GM21526 (cell line): ENCODE results near the gene IL17RD.

Experiments
- ATAC-seq: cut with Tn5 transposase; IDR thresholded peaks from one replicate; pipeline ENCODE4 v1.9.1; 2021; ENCODE audit warnings: moderate library complexity; ENCODE audit not compliant: unreplicated experiment, low FRiP score

The IL17RD gene

DNA sequence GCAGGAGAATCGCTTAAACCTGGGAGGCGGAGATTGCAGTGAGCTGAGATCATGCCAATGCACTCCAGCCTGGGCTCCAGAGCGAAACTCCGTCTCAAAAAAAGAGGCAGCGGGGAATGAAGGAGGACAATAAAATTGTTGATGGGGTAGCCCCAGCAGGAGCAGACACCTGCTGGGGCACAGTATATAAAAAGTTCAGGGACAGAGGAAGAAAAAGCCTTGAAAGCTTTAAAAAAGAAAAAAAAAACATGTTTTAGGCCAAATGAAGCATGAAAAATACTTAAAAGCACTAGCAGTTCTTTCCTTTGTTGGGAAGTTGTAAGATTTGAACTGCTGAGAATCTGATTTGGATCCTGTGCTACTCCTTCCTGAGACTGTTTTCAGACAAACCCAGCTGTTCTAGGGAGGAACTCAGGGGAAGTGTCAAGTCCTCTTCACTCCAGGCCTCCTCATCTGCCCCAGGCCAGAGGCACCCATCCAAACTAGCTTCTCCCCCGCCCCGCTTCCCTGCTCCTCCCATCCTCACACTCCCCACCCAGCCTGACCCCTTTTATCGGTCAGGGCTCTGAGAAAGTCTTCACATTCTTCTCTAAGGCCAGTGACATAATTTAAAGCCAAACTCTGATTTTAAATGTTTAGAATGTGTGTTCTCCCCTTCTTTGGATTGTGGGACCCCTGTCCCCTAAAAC, 4.9 kb downstream of the IL17RD start:
- no peak for ATAC-seq

DNA sequence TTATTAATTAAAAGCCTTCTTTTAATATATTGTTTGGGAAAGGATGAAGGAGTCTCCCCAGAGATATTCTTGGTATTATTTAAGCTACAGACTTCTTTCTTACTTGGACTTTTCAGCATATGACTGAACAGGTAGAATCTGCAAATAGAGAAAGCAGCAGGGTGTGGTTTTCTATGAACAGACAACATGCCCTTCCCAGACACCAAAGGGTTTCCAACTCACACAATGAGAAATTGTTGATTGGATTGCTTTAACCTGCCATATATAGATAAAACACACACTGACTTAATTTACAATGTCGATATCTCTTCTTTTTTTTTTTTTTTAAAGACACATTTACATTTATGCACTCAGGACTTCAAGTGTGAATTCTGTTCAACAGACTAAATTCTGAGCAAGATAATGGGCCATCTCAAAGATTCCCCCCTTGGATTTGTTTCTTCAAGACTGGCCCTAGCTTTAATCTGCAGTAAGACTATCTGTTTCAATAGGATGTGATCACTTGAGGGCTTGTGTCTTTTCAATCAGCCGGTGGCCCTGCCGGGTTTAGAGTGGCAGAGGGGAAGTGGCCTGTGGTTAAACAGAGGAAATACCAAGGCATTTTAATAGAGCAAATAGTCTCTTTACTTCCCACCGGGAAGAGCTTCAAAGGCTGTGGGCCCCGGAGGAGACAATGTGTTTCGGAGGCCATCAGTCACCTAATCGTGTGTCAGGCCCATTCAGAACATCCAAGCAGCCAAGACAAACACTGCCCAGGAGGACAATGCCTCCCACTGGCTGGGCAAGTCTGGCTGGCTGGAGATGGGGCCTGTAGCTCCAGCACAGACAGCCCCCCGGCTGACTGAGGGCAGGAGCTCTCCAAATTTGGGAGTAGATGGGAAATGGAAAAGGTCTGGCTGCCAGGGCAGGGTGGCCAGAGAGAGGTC, 6.1 kb downstream of the IL17RD start:
- no peak for ATAC-seq

DNA sequence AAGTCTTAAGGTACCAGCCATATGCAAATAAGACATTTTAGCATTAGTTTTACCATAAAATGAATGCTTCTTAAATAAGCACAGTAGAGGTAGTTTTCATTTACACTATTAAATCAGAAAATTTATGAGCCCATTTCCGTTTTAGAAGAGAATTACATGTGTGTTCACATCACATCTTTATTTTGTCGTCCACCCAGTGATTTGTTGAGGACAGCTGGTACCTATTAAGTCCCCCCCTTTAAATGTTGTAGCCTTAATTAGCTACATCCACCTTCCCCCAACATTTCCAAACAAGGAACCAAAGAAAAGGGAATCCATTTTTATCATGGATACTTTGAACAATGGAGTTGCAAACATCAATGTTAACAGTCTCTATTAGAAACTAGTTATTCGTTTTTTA, 6.8 kb downstream of the IL17RD start:
- ATAC-seq: no peak

DNA sequence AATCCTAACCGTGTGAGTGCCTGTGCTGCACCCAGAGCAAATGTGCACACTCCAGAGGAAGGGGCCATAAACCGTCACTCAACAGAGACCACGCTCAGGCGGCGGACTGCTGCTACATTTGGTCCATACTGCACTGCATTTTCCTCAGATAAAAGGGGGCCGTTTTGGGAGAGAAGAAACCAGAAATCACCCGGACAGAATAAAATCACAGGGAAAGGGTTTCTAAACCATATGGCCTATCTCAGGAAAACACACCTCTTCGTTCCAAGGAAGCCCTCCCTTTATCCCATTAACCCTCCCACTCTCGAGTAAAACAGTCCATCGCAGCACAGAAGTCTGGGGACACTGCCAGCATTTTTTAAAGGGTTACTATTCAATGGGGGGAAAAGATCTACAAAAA, 7.6 kb downstream of the IL17RD start:
- no peak for ATAC-seq

DNA sequence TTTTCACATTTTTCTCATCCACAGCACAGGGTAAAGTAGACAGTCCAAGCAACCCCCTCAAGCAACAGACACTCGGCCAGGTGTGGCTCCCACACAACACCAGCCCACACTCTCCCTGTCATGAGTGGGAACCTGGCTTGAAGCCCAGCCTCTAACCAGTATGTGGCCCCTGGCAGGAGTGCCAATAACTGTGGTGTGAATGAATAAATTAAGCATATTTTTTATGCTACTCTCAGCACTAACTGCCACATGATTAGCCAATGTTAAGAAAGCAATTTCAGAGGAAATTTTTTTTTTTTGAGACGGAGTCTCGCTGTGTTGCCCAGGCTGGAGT, 9.9 kb downstream of the IL17RD start:
- no peak for ATAC-seq

DNA sequence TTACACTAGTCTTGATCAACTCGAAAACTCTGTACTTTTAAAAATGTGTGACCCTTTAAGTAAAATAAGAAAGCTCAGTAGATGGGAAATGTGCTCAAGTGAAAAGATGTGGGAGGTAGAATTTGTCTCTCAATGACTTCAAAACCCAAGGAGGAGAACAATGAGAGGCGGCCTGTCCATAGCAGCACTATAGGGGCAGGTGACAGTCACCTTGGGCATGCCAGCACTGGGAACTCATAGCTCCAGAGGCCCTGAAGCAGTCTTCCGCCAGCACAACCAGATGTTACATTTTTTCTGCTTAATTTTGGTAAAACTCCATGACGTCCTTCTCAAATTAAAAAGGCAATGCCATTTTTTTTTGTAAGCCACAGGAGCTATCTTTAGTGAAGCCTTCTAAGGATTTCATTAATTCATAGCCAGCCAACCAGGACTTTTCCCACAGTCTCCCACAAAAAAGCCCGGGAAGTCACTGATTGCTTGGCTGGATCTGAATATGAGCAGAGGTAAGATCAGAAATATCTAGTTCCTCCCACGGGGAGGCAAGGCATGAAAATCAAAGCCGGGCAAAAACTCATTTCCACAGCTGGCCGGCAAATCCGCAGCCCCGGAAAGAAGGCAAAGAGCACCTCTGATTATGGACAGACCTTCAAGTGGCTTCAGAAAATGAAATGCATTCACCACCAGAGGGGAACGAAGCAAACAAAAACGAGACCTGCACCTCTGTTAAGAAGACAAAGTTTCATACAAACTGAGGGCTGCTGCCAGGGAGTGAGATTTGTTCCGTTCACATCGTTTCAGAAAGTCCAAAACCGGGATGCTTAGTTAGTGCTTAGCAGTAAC, 10.5 kb downstream of the IL17RD start:
- ATAC-seq: no peak

DNA sequence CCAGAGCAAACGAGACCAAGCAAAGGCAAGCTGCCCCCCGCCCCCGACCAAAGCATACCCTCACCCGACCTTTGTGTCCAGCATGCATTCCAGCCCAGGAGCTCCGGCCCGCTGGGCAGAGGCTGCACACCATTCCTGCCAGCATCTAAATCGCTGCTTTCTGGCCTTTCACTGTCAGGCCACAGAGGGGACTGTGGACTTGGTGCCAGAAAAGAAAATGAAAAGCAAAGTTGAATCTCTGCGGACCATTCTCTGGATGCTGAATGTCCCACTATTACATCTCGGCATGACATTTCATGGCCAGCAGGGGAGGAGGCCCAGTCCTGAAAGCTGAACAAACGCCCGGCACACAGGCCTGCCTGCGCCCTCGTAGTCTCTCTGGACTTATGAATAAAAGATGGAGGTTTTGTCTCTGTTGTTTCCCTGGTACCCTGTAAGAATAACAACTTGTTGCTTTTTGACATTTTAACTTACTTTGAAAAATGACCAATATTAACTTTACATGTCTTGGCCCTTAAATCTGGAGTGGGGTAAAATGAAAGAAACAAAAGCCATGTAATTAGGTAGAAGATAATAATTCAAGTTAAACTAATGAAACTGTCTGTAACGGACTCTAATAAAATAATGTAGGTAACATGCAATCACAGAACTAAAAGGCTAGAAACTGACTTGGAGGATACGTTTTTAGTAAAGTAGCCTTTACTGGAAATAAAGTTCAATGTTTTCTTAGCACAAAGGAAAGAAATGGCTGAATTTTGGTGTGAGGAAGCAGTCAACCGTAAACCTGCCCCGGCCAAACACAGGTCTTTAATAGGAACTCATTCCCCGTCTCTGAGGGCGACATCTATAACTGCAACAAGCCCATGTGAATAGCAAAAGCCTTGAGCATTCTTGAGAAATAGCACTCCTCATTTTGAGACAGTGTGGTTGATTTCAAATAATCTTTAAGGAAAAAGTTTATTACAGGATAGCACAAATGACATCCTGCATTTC, 12.7 kb downstream of the IL17RD start:
- ATAC-seq: no peak

DNA sequence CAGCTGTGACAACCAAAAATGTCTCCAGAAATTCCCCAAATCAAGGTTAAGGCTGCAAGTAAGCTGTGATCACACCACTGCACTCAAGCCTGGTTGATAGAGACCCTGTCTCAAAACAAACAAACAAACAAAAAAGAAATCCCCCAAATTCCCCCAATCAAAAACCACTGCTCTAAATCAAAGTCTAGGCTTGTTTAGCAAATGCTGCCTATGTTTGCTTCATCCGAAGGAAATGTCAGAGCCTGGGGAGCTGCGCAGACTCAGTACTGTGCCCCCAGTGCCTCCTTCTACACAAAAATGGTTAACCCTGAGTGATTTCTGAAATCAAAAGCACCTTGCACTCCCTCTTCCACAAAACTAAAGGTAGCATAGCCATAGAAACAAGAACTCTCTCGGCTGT, 13.4 kb downstream of the IL17RD start:
- no peak for ATAC-seq

DNA sequence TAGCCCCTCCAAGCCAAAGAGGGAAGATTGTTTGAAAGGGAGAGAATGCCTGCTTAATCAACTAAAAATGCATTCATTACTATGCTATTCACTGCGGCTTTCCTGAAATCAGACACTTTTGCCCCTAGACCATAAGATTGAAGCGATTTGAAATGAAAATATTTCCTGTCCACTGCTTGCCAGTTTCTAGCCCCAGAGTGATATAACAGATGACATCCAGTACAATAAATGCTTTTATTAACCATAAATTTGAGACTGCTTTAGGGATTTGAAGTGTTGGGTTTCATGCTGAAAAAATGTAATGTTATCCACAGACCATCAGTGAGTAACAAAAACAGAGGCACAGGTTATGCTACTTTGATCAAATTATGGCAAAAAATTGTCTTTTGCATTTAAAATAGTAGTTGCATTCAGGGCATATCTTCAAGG, 14.1 kb downstream of the IL17RD start:
- no peak for ATAC-seq

DNA sequence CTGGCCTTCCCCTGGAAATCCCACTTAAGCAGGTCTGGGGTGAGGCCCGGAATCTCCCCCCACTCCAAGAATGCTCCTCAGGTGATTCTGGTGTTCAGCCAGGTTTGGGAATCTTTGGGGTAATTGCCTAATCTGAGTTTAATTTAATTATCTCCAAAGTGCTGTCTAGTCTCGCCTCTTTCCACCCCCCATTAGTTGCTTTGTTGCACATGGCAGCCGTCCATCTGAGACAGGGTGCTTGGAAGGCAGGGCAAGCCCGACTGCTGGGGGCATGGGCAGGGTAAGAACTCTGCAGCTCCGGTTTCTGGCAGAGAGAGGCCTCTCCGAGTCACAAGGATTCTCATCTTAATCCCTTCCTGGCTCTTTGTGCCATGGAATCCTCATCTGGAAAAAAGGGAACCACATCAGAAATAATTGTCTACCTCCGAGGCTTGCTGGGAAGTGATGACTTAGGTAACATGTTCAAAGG, 15.0 kb downstream of the IL17RD start:
- no peak for ATAC-seq

DNA sequence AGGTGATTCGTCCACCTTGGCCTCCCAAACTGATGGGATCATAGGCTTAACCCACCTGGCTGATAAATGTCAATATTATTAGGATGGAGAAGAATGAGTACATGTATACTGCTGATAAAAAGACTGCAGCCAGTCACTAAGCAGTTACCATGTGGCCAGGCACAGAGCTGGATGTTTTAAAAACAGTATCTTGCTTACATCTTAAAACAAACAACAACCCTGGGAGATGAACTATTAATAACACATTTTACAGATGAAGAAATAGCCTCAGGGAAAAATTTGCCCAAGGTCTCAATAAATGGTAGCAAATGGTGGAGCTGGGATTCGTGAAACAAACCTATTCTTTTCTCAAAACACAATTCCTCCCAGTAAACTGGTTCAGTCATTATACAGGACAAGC, 18.1 kb downstream of the IL17RD start:
- no peak for ATAC-seq

DNA sequence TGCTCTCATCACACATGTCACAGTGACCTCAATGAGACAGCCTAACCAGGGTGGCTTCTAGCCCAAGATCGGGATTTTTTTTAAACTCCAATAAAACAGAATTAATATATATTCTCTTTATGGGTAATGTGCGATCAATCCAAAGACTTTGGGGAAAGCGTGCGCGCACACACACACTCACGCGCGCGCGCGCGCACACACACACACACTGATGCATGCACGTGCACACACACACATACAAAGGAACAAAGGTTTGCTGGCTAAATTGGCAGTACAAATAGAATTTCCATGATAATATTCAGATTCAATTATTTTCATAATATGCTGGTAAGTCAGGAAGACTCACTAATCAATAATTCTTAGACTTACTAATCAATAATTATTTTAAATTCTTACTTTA, 19.3 kb downstream of the IL17RD start:
- no peak for ATAC-seq

DNA sequence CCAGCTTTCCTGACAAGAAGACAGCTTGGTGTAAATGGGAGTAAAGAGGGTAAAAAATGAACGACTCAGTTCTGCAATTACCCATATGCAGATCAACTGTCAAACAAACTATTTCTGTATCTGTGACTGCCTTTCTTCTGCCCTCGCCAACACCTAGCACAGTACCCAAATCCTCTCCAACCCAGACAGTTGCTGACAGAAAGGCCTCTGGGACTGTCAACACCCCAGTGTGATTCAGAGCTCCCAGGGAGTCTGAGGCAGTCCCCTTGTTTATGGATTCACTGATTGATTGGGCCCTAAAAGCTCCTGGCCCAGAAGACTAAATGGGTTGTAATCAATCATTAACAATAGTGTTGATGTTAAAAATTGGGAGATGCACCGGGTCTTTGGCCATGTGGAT, 20.2 kb downstream of the IL17RD start:
- ATAC-seq: no peak

DNA sequence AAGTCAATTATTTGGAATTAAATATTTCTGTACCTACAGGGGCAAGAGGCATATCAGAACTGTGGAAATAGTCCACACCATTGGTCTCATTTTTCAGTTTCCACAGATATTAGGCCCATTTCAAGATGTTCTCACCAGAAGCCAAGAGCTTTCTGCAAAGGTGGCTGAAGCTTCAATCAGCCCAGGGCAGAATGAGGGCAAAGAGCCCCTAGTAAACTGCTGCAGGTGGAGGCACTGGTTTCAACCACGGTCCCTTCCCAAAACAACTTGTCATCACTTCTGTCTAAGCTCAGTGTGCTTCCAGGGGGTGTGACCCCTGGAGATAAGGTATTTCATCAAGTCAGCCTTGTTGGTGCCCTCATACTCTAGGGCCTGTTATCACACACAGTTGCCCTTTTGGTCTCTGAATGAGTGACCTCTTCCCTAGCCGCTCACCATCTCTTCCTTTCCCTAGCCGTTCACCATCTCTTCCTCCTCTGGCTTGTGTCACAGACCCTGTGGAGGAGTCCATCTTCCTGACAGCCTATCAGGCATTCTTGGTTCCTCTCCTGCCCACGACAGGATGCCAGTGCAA, 21.2 kb downstream of the IL17RD start:
- no peak for ATAC-seq

DNA sequence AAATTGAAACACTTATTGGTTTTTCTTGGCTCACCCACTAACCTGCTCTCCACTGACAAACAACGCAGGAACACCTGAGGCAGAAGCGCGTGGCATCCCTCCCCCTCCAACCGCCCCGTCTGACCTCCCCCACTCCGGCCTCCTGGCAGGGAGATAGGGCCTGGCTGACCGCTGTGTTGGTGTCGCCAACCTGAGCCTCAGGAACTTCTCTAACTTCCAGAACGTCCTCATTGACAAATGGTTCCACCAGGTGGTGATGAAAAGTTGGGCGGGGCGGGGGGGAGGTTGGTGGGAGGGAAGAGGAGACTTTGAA, 22.8 kb downstream of the IL17RD start:
- ATAC-seq: no peak

DNA sequence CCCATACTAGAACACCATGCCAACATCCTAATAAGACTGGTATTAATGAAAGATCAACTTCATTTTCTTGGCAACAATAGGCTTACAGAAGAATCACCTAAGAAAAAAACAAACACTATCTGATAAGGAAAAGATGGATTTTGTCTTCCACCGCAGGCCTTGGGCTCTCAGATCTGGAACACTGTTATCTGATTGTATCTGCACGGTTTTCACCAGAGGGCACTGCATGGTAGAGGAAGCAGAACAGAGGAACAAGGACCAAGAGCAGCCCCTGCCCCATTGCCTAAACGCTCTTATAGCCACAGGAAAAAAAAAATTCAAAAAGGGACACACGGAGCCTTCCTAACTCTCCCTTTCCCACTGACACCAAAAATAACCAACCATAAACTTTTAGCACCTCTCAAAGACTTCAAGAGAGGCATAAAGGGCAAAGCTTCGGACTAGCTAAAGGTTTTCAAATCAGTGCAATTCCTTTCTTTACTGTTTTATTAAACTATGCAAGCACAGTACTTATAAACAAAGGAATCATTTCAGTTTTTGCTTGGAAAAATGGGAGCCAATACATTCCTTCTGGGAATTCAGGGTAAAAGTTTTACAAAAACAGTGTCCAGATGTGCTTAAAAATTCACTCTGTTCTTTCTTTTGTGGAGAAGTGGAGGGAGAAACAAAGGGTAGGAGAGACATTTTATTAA, 23.3 kb downstream of the IL17RD start:
- ATAC-seq: no peak

DNA sequence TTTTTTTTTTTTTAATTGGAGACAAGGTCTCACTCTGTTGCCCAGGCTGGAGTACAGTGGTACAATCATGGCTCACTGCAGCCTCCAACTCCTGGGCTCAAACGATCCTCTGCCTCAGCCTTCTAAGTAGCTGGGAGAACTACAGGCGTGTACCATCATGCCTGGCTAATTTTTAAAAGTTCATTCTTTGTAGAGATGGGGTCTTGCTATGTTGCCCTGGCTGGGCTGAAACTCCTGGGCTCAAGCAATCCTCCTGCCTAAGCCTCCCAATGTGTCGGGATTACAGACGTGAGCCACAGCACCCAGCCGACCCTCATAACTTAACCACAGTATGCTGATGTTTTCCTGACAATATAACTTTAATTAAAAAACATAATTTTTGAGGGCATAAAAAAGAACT, 24.3 kb downstream of the IL17RD start:
- no peak for ATAC-seq

DNA sequence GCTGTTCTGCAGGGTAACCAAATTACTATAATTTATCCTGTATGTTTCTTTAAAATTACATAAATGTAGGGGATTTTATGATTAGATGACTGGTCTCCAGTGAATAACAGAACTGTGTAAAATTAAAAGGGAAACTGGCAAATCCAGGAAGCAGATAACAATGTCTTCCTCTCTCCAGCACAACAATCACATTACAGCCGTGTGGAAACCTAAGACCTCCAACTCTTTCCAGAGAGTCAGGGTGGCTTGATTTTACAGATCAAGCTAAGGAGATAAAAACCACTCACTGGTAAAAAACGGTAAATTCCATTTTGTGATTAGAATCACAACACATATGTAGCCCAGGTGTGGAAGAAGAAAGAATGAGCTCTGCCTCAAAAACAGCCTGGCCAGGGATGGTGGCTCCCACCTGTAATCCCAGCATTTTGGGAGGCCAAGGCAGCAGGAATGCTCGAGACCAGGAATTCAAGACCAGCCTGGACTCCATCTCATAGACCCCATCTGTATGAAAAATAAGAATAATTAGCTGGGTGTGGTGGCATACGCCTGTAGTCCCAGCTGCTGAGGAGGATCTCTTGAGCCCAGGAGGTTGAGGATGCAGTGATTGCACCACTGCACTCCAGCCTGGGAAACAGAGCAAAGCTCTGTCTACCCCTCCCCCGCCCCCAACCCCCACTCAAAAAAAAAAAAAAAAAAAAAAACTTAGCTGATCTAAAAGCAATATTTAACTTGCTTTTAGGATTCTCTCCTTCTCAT, 29.0 kb downstream of the IL17RD start:
- no peak for ATAC-seq
